ENCODE results near the gene TAOK3.
"Not testable (repeated sequence)": the region's sequence is repeated elsewhere in the genome, so short reads cannot be mapped to it uniquely, and the experiment has no call there.

The TAOK3 gene

GRCh38 chr12:118299791-118300460, 72.8 kb downstream of the TAOK3 start:
- no peak for DNase-seq (ENCODE audit: low spot score)

- no peak for DNase-seq (ENCODE audit: low spot score)
Measured at GRCh38 chr12:118297284-118297683, 75.4 kb downstream of the TAOK3 start.

DNA sequence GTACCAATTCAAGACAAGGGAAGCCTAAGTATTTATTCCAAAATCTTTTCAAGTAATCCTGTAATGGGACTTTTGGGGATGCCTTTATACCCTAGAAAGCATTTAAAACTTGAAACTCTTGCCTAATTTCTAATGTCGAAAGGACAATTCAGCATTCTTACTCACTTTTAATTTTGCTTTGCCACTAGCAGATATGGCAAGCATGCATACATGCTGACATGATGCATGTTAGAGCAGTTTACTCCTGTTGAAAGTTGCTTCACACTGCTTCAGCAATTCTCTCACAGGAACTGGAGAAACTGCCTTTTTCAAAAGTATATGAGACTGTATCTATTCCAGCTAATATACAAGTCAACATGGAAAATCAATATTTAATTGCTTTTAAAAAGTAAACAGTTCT, 79.9 kb downstream of the TAOK3 start:
- DNase-seq (ENCODE audit: low spot score) = no peak

- no peak for DNase-seq (ENCODE audit: low spot score)
Measured at GRCh38 chr12:118290130-118290529, 82.6 kb downstream of the TAOK3 start.

DNA sequence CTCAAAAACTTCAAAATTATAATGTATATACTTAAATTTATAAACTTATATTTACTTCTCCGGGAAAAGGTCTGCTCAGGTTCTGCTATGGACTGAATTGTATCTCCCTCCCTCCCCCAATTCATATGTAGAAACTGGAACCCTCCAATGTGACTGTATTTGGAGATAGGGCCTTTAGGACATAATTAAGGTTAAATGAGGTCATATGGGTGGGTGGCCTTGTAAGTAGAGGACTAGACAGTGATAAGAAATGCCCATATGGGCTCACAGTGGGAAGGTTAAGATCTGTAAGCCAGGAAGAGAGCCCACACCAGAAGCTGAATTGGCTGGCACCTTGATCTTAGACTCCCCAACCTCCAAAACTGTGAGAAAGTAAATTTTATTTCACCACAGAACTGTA, 84.5 kb downstream of the TAOK3 start:
- no peak for DNase-seq (ENCODE audit: low spot score)

GRCh38 chr12:118287728-118288127, 85.0 kb downstream of the TAOK3 start:
- no peak for DNase-seq (ENCODE audit: low spot score)

DNA sequence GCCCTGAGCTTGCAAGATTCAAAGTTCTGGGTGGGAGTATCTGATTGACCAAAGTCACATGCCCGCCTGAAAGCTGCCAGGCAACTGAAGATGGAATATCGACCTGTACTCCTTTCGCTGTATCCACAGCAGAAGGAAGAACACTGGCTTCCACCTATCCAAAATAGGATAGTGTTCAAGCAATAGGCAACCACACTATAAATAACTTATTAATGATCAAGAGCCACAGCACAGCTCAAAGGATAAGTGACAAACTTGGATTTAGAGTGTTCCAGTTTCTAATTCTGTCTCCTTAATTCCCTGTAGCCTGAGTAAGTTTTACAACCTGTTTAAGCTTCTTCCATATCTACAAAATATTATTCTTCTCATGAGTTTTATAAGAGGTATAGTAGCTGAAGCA, 89.9 kb downstream of the TAOK3 start:
- no peak for DNase-seq (ENCODE audit: low spot score)

DNA sequence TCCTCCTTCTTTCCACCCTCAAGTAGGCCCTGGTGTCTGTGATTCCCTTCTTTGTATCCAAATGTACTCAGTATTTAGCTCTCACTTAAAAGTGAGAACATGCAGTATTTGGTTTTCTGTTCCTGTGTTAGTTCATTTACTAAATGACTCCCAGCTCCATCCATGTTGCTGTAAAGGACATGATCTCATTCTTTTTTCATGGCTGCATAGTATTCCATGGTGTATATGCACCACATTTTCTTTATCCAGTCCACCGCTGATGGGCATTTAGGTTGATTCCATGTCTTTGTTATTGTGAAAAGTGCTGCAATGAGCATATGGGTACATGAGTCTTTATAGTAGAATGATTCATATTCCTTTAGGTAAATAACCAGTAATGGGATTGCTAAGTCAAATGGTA, 94.4 kb downstream of the TAOK3 start:
- not testable (repeated sequence) for DNase-seq (ENCODE audit: low spot score)

- no peak for DNase-seq (ENCODE audit: low spot score)
Measured at GRCh38 chr12:118274066-118274465, 98.6 kb downstream of the TAOK3 start.

DNA sequence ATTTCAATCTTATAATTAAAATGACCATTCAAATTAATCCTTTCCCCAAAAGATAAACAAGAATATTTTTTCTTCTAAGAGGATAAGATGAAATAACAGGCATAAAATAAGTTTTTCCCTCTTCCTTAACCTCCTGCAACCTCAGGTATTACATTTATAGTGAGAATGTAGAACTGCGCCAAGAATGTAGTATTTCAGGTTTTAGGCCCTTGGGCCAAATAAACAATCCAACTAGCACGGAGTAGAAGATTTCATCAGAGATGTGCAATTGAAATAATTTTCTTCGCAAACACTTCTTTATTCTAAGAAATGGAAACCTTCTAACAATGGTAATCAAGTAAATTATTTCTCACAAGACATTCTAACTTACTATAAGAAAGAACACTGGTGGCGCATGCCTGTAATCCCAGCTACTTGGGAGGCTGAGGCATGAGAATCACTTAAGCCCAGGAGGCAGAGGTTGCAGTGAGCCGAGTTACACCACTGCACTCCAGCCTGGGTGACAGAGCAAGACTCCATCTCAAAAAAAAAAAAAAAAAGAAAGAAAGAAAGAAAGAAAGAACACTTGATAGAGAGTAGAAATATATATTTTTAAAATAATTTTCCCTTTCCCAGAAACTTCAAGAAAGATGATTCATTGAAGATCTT, 100.8 kb downstream of the TAOK3 start:
- DNase-seq (ENCODE audit: low spot score) = no peak

DNA sequence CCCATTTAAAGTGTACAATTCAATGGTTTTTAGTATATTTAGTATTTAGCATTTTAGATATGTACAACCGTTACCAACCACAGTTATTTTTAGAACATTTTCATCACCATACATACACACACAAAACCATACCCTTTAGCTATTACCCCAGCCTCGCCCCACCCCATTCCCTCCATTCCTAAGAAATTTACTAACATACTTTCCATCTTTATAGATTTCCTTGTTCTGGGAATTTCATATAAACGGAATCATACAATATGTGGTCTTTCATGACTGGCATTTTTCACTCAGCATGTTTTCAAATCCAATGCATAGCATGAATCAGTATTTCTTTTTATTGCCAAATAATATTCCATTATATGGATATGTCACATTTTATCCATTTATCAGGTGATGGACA, 101.5 kb downstream of the TAOK3 start:
- no peak for DNase-seq (ENCODE audit: low spot score)

GRCh38 chr12:118269806-118270205, 102.9 kb downstream of the TAOK3 start:
- DNase-seq (ENCODE audit: low spot score) = no peak

GRCh38 chr12:118259079-118259478, 113.6 kb downstream of the TAOK3 start:
- no peak for DNase-seq (ENCODE audit: low spot score)

DNA sequence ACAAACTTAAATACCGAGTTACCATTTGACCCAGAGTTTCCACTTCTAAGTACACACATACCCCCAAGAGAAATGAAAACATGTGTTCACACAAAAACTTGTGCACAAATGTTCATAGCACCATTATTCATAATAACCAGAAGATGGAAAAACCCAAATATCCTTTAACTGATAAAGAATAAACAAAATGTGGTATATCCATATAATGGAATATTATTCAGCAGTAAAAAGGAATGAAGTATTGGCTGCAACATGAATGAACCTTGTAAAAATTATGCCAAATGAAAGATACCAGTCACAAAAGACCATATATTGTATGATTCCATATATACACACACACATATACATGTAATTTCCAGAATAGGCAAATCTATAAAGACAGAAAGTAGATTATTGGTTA, 116.4 kb downstream of the TAOK3 start:
- DNase-seq (ENCODE audit: low spot score) = no peak

DNA sequence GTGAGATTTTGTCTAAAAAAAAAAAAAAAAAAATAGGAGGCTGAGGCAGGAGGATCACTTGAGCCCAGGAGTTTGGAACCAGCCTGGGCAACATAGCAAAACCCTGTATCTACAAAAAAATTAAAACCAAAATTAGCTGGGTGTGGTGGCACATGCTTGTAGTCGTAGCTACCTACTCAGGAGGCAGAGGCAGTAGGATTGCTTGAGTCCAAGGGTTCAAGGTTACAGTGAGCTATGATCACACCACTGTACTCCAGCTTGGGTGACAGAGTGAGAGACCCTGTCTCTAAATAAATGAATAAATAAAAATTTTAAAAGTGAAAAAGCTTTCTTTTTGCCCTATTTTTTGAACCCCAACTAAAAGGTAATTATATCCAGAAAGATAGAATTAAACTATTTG, 123.2 kb downstream of the TAOK3 start:
- no peak for DNase-seq (ENCODE audit: low spot score)

DNA sequence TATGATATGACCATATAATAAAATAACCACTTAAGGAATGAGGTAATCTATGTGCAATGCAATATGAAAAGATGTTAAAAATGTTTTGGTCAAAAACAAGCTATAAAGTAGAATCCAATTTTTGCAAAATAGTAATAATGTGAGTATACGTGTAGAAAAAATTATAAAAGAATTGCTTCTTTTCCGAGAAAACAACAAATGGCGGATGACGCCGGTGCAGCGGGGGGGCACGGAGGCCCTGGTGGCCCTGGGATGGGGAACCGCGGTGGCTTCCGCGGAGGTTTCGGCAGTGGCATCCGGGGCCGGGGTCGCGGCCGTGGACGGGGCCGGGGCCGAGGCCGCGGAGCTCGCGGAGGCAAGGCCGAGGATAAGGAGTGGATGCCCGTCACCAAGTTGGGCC, 126.8 kb downstream of the TAOK3 start:
- DNase-seq (ENCODE audit: low spot score) = not testable (repeated sequence)

DNA sequence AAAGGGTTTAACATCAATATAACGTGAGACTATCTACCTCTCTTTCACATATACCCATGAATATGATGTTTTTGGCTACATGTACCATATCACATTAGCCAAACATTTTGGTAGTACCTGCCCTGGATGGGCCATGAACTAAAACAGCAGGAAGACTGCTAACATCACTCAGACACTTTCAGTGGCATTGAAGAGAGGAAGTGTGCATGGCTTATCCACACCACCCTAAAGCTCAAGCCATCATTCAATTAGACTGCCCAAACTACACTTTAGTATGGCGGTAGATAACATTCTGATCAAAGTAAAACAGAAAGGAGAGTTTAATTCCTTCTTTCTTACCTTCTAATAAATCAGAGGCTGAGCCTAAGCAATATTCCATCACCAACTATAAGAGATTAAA, 133.8 kb downstream of the TAOK3 start:
- DNase-seq (ENCODE audit: low spot score) = no peak

- DNase-seq (ENCODE audit: low spot score) = no peak
Measured at GRCh38 chr12:118237908-118238307, 134.8 kb downstream of the TAOK3 start.

DNA sequence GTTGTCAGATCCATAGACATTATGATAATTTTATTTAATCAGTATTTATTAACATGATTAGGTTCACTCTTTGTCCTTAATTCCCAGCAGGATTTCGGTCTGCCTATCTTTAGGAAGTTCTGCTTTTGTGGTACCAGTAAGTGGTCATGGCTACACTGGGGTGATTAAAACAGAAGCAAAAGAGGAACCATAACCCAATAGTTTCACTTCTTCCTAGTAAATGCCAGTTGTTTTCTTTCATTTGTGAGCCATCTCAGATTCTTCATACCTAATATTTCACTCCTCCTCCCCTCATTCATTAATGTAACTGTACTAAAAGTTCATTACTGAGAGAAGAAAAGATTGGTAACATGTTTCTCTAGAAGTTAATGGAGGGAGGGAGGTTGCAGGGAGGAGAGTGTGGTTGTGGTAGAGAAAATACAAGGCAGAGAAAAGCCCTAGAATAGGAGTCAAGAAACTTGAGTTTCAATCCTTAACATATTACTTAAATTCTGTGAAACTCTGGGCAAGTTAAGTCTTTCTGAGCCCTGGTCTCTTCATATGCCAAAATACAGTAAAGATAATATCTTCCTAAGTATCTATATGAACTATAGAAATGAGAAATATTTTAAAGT, 135.5 kb downstream of the TAOK3 start:
- no peak for DNase-seq (ENCODE audit: low spot score)

DNA sequence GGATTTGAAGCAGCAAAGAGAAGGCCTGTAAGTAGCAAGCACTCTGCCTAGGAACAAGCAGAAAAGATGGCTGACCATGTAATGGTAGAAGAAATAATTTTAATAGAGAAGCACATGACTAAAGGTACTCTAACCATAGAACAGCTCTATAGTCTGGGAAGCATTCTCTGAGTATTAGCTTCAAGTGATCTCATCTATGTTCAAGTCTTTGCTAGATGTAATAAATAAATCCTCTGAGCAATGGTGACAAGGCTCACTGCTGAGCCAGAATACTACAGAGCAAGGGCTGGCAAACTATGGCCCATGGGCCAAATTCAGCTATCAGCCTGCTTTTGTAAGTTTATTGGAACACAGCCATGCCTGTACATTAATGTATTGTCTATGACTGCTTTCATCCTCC, 152.0 kb downstream of the TAOK3 start:
- peak; percentile 24 for DNase-seq (ENCODE audit: low spot score)

GRCh38 chr12:118219772-118220171, 152.9 kb downstream of the TAOK3 start:
- DNase-seq (ENCODE audit: low spot score) = no peak

GRCh38 chr12:118219106-118219505, 153.6 kb downstream of the TAOK3 start:
- DNase-seq (ENCODE audit: low spot score) = no peak

GRCh38 chr12:118213452-118213851, 159.3 kb downstream of the TAOK3 start:
- DNase-seq (ENCODE audit: low spot score) = no peak

DNA sequence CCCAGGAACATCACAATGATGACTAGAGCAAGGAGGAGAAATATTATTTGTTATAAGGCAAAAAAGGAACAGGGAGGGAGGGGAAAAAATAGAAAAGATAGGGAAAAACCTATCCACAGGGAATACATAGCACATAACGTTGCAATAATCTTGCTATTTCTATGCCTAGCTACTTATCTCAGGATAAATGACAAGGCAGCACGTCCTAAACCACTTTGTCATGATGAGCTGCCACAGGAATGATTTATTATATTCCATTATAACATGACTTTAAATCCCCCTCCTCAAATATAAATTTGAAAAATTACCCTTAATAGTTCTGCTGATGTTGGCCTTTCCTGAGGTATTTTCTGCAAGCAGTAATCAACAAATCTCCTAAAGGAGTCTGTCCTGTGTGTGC, 160.1 kb downstream of the TAOK3 start:
- DNase-seq (ENCODE audit: low spot score) = no peak

Measured in RKO (cell line).